ENCODE measurements around the gene GOLGA8G. TPM values are rescaled to one million over a fixed set of nuclear protein-coding genes. Genes with fewer than 3 reads are reported as not detected.
"Not testable (repeated sequence)": the region's sequence is repeated elsewhere in the genome, so short reads cannot be mapped to it uniquely, and the experiment has no call there.

Gene GOLGA8G, protein sequence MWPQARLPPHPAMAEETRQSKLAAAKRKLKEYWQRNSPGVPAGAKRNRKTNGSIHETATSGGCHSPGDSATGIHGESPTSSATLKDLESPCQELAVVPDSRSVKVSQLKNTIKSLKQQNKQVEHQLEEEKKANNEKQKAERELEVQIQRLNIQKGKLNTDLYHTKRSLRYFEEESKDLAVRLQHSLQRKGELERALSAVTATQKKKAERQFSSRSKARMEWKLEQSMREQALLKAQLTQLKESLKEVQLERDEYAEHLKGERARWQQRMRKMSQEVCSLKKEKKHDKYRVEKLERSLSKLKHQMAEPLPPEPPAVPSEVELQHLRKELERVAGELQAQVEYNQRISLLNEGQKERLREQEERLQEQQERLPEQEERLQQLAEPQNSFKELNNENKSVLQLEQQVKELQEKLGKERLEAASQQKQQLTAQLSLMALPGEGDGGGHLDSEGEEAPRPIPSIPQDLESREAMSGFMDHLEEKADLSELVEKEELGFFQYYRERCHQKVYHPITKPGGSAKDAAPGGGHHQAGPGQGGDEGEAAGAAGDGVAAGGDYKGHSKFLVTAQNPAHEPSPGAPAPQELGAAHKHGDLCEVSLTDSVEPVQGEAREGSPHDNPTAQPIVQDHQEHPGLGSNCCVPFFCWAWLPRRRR
- total RNA-seq, result not detected
- polyA plus RNA-seq, result under 1 TPM in 1 of 3 donors, not detected in 2; 0.03 TPM
- long read RNA-seq, donor 1, result 0 reads
- long read RNA-seq, donor 2, result 0 reads
- long read RNA-seq, donor 3, result 0 reads
- long read RNA-seq, donor 4, result 0 reads
- long read RNA-seq, donor 5, result 0 reads
- long read RNA-seq, donor 6, result 0 reads
- long read RNA-seq, donor 7, result 0 reads
- long read RNA-seq, donor 8, result 0 reads
- long read RNA-seq, donor 9, result 0 reads
- long read RNA-seq, donor 10, result 0 reads

DNA sequence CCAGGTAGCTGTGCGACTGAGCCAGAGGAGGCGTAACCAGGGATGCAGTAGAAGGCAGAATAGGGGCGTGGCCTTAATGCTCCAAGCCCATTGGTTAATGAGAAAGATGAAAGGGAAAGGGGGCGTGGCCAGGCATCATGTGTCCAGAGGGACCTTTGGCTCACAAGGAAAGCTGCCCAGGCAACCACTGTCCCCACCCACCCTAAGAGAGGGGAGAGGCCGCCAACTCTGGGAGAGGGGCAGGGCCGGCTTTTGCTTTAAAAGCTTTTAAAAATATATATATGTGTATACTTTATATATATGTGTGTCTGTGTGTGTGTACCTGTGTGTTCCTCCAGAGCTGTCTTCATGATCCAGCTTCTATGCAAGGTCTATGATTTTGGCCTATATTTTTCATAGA lies at the start of gene GOLGA8G:
Gene GOLGA8G, minus strand, starts transcription at position 18 of the 400 bp plus-strand sequence. CDS start 62 bp downstream, outside the sequence.
- 60 to 77% (median 74%) methylated on average over 3 to 4 of the region's 6 CpGs for WGBS, 5 donors
- peak in 1 of 2 donors; percentile 0 for DNase-seq
- not testable (repeated sequence) for H3K36me3 ChIP-seq

DNA sequence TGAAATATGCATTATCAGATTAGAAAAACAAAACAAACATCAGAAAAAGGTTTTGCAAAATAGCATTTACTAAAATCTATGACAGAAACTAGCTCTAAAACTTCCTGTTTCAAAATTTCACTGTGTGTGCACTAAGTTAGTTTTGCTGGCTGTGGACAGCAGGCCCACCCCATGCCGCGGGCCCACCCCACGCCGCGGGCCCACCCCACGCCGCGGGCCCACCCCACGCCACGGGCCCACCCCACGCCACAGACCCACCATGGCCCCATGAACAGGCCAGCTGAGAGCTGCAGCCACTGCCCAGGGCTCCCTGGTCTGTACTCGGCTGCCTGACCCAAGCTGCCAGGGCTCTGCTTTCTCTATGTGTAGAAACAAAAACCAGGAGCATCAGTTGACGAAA lies 40.6 kb upstream of the GOLGA8G start:
- H3K27ac ChIP-seq; intact Hi-C loops (cut with DNase I; ENCODE audit: low total_unique reads); H3K27me3 ChIP-seq; H3K4me1 ChIP-seq; H3K36me3 ChIP-seq; DNase-seq; H3K4me3 ChIP-seq; H3K9me3 ChIP-seq: not testable (repeated sequence)
- WGBS, 5 donors, result 78 to 88% (median 82%) methylated on average over 8 to 12 of the region's 13 CpGs; no CpG with 5 or more reads in 1 of the 5 donors

More for the DNA sequence above, at the start of gene GOLGA8G:
- intact Hi-C loops (cut with DNase I; ENCODE audit: low total_unique reads); H3K4me3 ChIP-seq; H3K27ac ChIP-seq; H3K9me3 ChIP-seq; H3K27me3 ChIP-seq; H3K4me1 ChIP-seq: not testable (repeated sequence)

DNA sequence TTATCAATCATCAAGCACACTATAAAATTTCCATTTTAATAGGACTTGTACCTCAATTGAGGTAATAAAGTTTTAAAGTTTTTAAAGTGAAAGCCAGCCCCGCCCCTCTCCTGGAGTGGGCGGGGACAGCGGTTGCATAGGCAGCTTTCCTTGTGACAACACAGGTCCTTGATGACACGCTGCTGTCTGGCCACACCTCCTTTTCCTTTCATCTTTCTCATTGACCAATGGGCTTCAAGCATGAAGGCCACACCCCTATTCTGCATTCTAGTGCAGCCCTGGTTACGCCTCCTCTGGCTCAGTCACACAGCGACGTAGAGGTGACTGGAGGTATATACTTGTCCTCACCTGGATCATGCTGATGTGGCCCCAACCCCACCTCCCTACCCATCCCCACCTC lies 20.5 kb upstream of the GOLGA8G start, which contains the start of gene GOLGA6L25:
Gene GOLGA6L25, plus strand, starts transcription at position 301 of the 400 bp plus-strand sequence. Its CDS starts 61 bp downstream, at position 362.
- DNase-seq, H3K9me3 ChIP-seq: not testable (repeated sequence)

DNA sequence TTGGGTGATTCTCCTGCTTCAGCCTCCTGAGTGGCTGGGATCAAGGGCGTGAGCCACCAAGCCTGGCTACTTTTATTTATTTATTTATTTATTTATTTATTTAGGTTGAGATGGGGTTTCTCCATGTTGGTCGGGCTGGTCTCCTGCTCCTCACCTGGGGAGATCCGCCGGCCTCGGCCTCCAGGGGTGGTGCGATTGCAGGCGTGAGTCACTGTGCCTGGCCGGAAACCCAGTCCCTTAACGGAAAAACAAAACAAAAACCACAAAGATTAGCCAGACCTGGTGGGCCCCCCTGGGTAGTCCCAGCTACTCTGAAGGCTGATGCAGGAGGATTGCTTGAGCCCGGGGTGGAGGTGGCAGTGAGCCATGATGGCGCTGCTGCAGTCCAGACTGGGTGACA lies 17.6 kb downstream of the GOLGA8G start:
- H3K27ac ChIP-seq; H3K9me3 ChIP-seq; H3K36me3 ChIP-seq; intact Hi-C loops (cut with DNase I; ENCODE audit: low total_unique reads); H3K4me3 ChIP-seq; H3K4me1 ChIP-seq; H3K27me3 ChIP-seq; DNase-seq: not testable (repeated sequence)
- WGBS, 5 donors, result 81 to 100% (median 84%) methylated on average over 1 to 2 of the region's 11 CpGs; no CpG with 5 or more reads in 2 of the 5 donors

More for the DNA sequence above, 20.5 kb upstream of the GOLGA8G start, which contains the start of gene GOLGA6L25:
- intact Hi-C loops (cut with DNase I; ENCODE audit: low total_unique reads); H3K27ac ChIP-seq; H3K4me3 ChIP-seq; H3K4me1 ChIP-seq; H3K27me3 ChIP-seq; H3K36me3 ChIP-seq: not testable (repeated sequence)
- no CpG with 5 or more reads among the region's 7 CpGs for WGBS, 5 donors

DNA sequence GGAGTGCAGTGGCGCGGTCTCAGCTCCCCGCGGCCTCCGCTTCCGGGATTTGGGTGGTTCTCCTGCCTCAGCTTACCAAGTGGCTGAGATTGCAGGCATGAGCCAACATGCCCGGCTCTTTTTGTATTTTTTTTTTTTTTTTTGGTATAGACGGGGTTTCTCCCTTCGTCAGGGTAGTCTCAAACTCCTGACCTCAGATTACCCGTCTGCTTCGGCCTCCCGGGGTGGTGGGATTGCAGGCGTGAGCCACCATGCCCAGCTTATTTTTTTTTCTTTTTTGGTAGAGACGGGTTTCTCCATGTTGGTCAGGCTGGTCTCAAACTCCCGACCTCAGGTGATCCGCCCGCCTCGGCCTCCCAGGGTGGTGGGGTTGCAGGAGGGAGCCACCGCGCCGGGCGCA lies 18.6 kb downstream of the GOLGA8G start:
- 83 to 92% (median 89%) methylated on average over 2 to 7 of the region's 22 CpGs for WGBS, 5 donors
- not testable (repeated sequence) for DNase-seq

DNA sequence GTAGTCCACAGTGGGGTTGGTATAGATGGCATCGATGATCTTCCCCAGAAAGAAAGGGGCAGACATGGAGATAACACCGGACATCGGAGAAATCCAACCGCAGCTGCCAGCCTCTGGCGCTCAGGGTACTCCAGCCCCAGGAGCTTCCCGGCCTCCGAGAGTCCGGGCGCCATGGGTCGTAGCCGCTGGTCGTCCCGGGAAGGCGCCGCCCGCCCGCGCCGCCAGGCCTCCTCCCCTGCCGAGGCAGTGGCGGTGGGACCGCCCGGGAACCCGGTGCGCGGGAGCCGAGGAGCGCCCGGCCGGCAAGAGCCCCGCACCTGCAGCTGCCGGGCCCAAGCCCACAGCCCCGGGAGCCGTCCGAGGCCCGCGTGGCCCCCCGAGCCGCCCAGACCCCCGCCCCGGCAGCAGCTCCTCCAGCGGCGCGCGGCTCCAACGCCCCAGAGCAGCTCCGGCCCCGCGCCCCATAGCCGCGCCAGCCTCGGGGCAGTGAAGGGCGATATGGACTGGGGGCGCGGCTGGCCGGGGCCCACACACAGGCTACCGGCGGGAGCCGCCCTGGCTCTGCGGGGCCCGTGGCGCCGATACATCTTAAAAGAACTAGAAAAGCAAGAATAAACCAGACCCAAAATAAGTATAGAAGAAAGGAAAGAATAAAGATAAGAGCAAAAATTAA lies 24.4 kb downstream of the GOLGA8G start:
- H3K9me3 ChIP-seq; H3K27ac ChIP-seq; intact Hi-C loops (cut with DNase I; ENCODE audit: low total_unique reads); H3K4me1 ChIP-seq; H3K27me3 ChIP-seq; H3K4me3 ChIP-seq; DNase-seq; H3K36me3 ChIP-seq: not testable (repeated sequence)
- WGBS, 5 donors, result 2 to 7% (median 3%) methylated on average over 14 to 15 of the region's 63 CpGs; no CpG with 5 or more reads in 2 of the 5 donors

More for the DNA sequence above, 18.6 kb downstream of the GOLGA8G start:
- H3K27ac ChIP-seq; H3K36me3 ChIP-seq; intact Hi-C loops (cut with DNase I; ENCODE audit: low total_unique reads); H3K4me1 ChIP-seq; H3K4me3 ChIP-seq; H3K9me3 ChIP-seq; H3K27me3 ChIP-seq: not testable (repeated sequence)

DNA sequence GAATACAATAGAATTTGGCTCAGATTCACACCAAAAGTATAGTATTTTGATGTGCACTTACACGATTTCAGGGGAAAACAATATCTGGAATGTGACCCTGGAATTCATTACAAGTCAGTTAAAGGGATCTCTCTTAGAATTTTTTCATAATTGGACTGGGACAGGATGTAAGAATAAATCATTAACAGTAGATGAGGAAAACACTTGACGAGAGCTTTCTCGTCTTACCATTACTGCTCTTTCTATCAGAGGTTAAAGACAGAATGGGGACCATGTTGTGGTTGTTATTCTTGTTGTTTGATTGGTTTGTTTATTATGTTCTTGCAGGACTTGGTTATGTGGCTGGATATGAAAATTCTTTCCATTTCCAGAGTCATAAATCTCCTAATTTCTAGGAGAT lies 51.4 kb downstream of the GOLGA8G start:
- intact Hi-C loops (cut with DNase I; ENCODE audit: low total_unique reads); H3K4me3 ChIP-seq; DNase-seq; H3K36me3 ChIP-seq; H3K9me3 ChIP-seq; H3K27me3 ChIP-seq; H3K4me1 ChIP-seq; H3K27ac ChIP-seq: not testable (repeated sequence)
- WGBS, 5 donors, result no CpG with 5 or more reads among the region's 3 CpGs

Small RNA genes lying within 50 kb of the gene (small RNA-seq; reads per million reads assigned to genes)
- gene AC138749.2 (0 reads per million in 4 donors), gene AC138749.4 (0 reads per million in 4 donors), gene AC138749.5 (0 reads per million in 4 donors), gene MIR4509-3 (0 reads per million in 4 donors), gene RF00017 (0 reads per million in 4 donors)

Other genes with a start within 250 kb of the GOLGA8G start
- 100 to 1,000 TPM in 3 of 5 donors, 10 to 100 TPM in 2; 68.4 to 437 (median 112) TPM for gene HERC2, start 210.8 kb downstream of the GOLGA8G start, total RNA-seq
- gene HERC2, start 210.8 kb downstream of the GOLGA8G start, polyA plus RNA-seq, result 10 to 100 TPM in 2 of 3 donors, 1 to 10 TPM in 1; 7.9 to 21.5 (median 11.5) TPM
- gene GOLGA6L24, start 174.9 kb downstream of the GOLGA8G start, total RNA-seq, result not detected
- not detected for gene GOLGA6L24, start 174.9 kb downstream of the GOLGA8G start, polyA plus RNA-seq
- gene GOLGA8F, start 154.3 kb downstream of the GOLGA8G start, total RNA-seq, result not detected
- not detected for gene GOLGA8F, start 154.3 kb downstream of the GOLGA8G start, polyA plus RNA-seq
- not detected for gene GOLGA6L25, start 20.6 kb upstream of the GOLGA8G start, total RNA-seq
- gene GOLGA6L25, start 20.6 kb upstream of the GOLGA8G start, polyA plus RNA-seq, result not detected
- not detected for gene GOLGA8M, start 179.4 kb upstream of the GOLGA8G start, total RNA-seq
- not detected for gene GOLGA8M, start 179.4 kb upstream of the GOLGA8G start, polyA plus RNA-seq

Measured in stomach (tissue), 19 donors.